ENCODE data around the gene RPL7L1.

GRCh38 chr6:42871711-42872110 is 7.7 kb upstream of the RPL7L1 start:
- no peak for TF ChIP-seq POLR2A (IDR thresholded peaks at IDR 0.05; ENCODE audit: low read length)
- no peak for TF ChIP-seq GATA1 (IDR thresholded peaks at IDR 0.05; ENCODE audit: low read depth, low read length)

Measured in erythroblast (primary cell).